Hematopoietic multipotent progenitor cell treated with erythropoietin and hydrocortisone succinate and interleukin-3 and kit ligand, for 17 days (in vitro differentiated cells): ENCODE results near the gene LITAFD.
"Not testable (repeated sequence)": the region's sequence is repeated elsewhere in the genome, so short reads cannot be mapped to it uniquely, and the experiment has no call there.

ENCODE experiments used
- DNase-seq: peaks from one replicate; pipeline ENCODE4 v3.0.0-alpha.2; 2015; ENCODE audit warnings: low spot score

LITAFD gene

DNA sequence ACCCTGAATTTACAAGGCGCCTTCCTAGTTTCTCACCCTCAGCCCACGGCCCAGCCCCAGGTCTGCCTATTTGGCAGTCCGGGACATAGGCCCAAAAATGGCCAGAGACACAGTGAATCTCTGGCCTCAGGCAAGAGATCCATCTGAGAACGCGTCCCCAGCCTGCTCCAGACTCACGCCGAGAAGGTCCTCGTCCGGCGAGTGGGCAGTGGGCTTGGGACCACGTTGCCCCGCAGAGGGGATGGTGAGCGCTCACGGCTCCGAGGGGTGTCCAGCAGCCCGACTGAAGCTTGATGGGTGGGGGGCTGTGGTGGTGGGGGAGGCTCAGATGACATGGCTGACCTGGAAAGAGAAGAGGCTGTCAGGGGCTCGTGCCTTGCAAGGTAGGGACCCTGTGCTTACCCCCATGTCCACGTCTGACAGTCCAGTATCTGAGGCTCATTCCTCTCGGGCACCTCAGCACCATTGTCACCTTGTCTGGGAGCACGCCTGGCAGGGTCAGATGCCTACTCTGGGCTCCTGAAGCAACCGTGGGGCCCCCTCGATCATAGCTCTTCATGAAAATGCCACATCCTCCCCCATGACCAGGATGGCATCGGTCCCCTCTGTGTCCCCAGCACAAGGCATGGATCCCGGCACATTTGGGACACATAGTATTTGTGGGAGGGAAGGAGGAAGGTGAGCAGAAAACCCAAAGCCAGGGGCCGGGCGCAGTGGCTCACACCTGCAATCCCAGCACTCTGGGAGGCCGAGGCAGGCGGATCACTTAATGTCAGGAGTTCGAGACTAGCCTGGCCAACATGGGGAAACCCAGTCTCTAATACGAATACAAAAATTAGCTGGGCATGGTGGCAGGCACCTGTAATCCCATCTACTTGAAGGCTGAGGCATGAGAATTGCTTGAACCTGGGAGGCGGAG, 22.9 kb upstream of the LITAFD start:
- DNase-seq, result no peak

DNA sequence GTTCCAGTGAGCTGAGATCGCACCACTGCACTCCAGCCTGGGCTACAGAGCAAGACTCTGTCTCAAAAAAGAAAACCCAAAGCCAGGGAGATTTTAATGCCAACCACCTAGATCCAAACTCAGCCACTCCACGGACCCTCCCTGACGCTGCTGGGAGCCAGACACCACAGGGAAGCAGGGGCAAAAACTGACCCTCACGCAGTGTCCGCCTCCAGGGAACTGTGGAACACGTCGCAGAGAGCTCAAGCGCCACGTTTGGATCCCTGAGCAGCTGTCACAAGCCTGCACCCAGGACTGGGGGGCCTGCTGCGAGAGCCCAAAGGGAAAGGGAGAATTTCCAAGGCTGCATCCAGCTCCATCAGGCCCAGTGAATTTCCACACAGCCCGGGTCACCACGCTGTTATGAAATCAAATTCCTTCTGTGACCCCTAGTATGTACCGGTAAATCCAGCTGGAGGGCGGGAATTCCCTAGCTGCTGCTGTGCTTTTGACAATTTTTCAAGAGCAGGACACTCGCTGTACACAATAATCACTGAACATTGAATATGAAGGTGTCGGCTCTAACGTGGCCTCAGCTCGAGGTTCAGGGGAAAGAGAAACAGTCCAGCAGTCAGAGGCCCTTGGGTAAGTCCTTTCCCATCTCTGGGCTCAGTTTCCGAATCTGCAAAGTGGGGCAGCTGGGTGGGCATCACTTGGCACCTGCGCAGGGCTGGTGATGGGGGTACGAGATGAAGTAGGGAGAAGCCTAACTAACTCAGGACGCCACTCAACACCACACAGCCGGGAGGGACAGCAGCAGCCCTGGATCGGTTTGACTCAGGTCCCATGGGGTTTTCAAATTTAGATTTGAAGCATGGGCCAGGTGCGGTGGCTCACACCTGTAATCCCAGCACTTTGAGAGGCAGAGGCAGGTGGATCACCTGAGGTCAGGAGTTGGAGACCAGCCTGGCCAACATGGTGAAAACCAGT, 22.0 kb upstream of the LITAFD start:
- no peak for DNase-seq

DNA sequence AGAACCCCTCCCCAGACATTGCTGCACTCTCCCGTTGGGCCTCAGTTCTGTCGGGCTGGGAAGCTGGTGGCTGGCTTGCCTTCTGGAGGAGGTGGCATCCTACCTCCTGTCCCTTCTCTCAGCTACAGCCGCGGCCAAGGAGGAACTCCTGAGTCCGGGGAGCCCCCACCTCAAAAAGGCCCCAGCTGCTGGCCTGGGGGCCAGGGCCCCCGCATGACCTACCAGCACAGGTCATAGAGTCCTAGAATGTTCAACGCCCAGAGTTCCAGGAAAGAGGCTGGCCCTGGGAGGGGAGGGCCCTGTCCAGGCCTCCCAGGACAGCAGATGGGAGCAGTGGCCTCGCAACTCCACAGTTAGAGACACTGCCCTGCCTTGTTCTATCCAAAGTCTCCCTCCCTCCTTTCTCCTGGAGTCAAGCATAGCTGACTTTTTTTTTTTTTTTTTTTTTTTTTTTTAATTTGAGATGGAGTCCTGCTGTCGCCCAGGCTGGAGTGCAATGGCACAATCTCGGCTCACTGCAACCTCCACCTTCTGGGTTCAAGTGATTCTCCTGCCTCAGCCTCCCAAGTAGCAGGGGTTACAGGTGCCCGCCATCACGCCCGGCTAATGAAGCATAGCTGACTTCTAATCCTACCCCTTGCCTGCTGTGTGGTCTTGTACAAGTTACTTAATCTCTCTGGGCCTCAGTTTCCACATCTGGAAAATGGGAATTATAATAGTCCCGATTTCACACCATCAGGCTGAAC, 20.4 kb upstream of the LITAFD start:
- DNase-seq, result no peak

DNA sequence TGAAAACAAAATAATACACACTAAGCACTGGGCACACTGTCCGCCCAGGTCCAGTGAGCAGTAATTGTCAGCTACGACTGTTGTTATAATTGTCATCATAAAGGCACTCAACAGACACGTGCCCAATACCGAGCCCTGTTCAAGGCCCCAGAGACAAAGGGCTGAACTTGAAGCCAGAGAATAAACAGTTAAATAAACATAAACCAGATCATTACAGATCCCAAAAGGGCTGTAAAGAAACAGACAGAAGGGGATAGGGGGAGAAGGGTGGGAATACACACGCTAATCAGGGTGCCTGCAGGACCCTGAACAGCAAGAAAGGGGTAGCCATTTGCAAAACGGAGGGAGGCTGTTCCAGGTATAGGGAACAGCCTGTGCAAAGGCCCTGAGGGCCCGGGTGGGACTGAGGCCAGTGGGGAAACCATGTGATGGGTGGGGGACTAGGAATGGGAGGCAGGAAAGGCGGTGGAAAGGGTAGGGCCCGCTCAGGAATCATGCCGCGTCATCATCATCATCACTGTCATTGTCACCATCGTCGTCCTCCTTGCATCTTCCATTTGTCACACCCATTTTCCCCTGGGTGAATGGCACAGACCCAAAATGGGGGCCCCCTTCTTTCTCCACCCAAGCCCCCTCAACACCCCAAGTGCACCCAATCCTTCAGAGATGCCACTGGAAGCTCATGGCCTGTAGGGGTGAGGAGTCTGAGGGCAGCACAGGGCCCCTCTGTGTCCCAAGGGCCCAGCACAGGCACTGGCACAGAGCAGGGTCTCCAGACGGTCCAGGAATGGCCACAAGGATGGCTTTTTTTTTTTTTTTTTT, 19.6 kb upstream of the LITAFD start:
- DNase-seq, result no peak

DNA sequence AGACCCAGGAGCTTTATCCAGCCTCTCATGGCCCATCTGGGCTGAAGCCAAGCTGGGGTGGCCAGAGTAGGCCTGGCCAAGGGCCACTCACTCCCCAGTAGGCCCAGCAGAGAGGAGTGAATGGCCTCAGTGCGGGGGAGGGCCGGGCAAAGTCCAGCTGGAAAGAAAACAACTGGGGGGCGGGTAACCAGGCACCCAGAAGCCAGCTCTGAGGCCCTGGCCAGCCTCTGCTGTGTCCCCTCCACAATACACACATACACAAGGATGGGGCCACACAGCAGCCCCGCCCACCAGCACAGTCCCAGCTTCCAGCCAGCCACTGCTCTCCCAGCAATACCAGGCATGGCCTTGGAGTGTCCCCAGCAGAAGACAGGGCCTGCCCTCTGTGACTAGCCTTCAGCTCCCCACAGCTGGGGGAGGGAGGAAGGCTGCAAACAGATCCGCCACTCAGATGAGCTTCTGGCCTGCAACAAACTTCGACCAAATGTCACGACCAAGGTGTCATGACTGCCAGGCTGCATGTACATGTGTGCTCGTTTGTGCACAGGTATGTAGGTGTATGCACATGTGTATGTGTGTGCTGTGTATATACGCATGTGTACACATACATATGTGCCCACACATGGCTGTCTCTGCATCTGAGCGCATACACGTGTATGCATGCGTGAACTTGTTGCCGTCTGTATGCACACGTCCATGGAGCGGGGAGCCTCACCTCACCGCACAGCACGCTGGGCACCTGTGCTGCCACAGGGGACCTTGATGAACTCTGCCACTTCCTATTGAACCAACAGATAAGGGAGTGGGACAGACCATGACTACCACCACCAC, 18.3 kb upstream of the LITAFD start:
- no peak for DNase-seq

DNA sequence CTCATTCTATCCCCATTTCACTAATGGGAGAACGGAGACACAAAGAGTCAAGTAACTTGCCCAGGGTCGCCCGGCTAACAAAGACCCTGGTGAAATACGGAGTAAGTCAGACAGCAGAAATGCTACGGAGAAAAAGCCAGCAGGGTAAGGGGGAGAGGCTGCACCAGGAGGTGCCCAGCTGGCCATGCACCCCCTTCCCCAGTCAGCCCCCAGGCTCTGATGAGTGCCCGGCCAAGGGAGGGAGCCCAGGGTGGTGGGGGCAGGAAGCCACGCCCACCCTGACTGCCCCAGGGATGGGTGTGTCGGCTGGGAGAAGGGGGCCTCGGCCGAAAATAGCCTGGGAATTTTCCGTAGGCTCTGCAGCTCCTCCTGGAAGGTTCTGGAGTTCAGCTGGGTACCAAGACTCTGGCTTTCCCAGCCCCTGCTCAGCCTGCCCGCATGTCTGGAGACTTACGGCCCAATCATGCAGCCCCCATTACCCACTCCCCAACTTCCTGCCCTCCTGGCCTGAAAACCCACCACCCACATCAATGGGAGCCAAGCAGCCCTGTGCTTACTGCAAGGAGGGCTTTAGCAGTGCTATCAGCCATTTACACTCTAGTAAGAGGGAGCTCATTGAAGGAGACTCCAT, 17.6 kb upstream of the LITAFD start:
- no peak for DNase-seq

DNA sequence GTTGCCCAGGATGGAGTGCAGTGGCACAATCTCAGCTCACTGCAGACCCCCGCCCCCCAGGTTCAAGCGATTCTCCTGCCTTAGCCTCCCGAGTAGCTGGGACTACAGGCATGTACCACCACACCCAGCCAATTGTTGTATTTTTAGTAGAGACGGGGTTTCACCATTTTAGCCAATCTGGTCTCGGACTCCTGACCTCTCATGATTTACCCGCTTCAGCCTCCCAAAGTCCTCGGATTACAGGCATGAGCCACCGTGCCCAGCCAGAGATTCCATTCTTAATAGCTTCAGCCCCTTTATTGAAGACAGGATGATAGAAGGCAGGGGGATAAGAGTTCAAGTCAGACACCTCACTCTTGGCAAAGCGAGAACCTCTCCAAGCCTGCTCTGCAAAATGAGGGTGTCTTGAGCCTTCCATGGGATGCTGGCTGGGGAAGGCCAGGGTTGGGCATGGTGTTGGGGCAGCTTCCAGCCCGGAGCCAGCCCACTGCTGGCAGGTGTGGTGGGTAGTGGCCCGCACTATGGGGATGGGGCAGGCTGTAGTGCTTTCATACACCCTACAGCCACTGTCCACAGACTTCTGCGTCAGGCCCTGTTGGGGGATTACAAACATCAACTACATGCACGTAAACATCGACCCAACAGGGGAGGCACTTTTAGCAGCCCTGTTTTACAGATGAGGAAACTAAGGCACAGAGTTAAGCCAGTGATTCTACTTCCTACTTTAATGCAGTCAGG, 16.8 kb upstream of the LITAFD start:
- DNase-seq, result no peak

DNA sequence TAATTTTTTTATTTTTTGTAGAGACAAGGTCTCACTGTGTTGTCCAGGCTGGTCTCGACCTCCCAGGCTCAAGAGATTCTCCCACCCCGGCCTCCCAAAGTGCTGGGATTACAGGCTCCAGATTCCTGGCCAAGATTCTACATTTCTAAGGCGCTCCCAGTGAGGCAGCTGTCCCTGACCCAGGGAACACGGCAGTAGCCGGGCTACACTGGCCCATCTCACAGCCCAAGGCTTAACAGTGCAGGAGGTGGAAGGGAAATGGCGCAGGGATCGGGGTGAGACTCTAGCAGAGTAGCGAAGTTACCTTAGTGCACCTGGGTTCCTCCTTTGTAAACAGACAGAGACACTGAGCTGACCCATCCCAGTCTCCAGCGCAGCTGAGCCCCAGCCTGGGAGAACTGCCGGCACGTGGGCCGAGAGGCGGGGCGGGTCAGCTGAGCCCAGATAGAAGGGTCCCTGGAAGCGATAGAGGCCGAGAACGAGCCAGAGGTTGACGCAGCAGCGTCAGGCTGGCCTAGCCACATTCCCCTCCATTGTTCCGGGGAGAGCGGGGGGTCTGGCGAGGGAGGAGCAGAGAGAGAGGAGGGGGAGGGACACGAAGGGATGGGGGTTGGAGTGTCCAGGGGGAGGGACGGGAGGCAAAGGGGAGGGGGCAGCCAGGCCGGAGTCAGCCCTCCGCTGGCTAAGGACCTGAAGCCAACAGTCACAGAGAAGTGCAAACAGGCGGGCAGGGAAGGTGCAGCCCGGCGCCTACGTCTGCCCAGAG, 15.8 kb upstream of the LITAFD start:
- no peak for DNase-seq

DNA sequence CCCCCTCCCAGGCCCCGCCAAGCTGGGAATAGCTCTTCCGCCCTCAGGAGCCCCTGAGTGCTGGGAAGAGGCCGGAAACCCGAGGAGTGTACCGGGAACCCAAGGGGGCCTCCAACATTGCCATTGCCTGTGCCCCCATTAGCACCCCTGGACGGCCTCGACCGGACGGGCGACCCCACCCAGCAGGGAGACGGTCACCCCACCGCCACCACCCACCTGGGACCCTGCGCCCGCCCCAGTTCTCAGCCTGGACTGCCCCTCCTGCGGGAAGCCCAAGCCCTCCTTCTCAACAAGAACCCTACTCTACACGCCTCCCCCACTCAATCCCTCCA, 15.3 kb upstream of the LITAFD start:
- no peak for DNase-seq

DNA sequence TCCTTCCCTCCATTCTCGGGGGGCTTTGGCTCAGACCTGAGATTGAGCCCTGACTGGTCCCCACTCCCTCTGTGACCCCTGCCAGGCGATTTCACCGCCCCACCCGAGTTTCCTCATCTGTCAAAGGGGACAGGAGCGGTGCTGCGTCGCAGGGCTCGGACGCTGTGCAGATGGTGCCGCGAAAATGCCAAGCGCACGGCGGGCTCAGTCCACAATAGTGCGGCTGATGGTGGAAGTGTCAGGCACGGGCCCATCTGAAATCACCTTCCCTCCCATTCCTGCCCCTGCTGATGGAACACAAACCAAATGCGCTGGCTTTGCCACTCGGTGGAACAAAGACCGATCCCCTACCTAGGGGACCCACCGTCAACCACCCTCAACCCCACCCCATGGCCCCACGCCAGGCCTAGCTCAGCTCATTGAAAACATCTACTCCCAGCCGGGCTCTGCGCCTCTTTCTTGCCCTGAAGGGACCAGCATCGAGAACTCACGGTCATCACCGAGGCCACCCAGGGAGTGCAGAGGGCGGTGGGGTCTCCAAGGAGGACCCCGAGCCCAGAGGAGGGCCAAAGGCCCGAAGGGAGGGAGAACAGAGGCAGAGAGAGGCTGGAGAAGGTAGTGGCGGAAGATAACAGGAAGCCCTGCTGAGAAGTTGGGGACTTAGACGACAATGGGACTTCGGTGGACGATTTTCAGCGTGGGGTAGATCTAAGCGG, 14.8 kb upstream of the LITAFD start:
- DNase-seq, result peak; percentile 23

DNA sequence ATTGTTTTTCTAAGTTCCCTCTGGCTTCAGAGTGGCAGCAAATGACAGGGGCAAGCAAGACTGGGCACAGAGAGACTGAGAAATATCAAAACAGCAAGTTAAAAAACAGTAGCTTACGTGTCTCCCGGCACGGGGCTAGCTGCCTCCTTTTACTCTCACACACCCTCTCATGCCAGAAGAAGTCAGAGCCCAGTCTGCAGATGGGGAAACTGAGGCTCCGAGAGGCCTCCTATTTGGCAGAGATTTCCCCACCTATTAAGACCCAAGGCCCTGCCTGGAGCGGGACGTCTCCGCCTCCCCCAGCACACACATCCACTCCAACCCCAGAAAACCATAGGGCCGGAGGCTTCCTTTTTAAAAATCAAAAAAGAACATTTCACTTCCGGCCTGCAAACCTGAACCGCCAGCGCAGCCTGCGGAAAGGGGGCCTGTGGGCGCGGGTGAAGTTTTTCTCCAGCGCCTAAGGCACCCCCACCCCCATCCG, 14.2 kb upstream of the LITAFD start:
- peak; percentile 29 for DNase-seq

DNA sequence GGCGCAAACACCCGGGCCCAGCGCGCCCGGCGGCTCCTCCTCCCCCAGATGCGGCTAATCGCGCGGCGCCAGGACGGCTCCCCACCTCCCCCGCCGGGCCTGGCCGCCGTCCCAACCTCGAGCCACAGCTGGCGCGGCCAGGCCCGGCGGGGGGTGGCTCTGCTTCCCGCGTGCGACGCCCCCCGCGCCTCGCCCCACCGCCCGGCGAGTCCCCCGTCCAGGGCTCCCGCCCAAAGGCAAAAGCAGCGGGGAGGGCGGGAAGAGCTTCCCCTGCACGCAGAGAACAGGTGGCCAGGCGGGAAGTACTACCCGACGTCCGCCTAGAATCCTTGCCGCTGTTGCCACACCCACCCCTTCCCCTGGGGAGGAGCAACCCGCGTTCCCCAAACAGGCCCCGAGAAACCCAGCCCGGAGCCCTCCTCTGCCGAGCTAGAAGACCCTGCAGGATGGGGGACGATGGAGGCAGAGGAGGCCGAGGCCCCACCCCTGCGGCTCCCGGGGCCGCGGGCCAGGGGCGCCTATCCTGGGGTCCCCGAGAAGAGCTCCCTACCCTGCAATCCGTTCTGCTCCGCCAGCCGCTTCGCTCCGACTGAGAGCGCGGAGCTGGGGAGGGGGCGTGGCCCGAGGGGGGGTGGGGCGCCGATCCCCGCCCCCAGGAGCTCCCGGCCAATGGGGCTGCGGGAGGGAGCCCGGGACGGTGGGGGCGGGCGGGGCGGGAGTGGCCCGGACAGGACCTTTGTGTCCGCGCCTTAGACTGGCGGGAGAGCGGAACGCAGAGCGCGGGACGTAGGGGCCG, 13.5 kb upstream of the LITAFD start, which contains the start of gene CARHSP1:
CARHSP1 (minus strand) TSS at position 591 of the 796 bp plus-strand sequence. CDS start 9,678 bp downstream, outside the sequence.
- peak; percentile 77 for DNase-seq

DNA sequence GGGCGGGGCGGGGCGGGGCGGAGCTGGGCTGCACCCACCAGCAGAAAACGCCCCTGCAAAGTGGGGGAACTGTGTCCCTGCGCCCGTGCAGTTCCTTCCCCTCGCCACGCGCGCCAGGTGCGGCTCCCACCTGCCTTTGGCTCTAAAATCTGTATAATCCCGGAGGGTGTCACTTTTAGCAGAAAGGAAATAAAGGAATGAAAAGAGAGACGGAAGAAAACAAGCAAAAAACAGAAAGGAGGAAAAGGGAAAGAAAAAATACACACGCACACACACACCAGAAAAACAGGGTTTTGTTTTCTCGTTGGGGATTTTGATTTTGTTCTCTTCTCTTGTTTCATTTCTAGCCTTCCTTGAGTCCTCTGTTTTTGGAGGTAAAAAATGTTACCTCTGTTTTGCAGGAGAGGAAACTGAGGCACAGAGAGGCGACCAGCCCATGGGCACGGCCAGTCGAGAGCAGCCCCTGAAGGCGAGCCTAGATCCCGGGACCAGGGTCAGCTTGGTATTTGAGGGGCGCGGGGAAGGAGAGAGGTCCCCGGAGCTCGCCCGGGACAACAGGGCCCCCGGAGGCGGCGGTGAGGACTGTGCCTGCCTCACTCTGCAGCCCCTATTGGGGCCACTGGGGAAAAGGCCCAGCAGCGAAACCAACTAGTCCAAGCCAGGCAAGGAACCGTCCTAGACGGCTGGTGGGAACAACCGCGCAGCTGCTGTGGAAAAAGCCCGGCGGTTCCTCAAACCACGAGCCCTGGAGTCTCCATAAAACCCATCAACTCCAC, 12.8 kb upstream of the LITAFD start:
- no peak for DNase-seq

DNA sequence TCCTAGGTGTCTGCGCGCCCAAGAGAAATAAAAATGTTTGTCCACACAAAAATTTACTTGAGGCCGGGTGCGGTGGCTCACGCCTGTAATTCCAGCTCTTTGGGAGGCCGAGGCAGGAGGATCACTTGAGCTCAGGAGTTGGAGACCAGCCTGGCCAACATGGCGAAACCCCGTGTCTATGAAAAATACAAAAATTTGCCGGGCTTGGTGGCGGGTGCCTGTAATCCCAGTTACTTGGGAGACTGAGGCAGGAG, 12.2 kb upstream of the LITAFD start:
- not testable (repeated sequence) for DNase-seq

DNA sequence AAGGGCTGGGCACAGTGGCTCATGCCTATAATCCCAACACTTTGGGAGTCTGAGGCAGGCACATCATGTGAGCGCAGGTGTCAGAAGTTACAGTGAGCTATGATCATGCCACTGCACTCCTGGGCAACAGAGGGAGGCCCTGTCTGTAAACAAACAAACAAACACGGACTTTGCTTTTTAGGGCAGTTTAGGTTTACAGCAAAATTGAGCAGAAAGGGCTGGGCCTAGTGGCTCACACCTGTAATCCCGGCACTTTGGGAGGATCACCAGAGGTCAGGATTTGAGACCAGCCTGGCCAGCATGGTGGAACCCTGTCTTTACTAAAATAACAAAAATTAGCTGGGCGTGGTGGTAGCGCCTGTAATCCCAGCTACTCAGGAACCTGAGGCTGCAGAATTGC, 10.1 kb upstream of the LITAFD start:
- no peak for DNase-seq
